ENCODE results near the gene NR2C2AP. TPM values are rescaled to one million over a fixed set of nuclear protein-coding genes. Genes with fewer than 3 reads are reported as not detected.

The NR2C2AP gene
- total RNA-seq, 1 donor from 2014 or later: 16.5 TPM

DNA sequence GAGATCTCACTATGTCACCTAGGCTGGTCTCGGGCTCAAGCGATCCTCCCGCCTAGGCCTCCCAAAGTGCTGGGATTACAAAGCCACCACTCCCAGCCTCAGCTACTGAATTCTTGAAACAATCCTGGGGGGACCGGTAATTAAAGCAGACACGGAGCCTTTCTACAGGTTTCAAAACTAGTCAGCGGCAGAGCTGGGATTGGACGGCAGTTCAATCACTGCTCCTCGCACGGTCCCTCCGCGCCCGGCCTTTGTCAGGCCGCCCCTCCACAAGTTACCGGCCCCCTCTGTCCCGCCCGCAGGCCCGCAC, 11.5 kb downstream of the NR2C2AP start:
- no peaks in the 10 kb centered on the region for H3K27me3 ChIP-seq
- H3K27ac ChIP-seq: peak overlapping the region; percentile 97 to 99
- H3K4me1 ChIP-seq: peaks cover 26 to 33% of the 10 kb centered on the region in 2 donors
- TF ChIP-seq, protein P1, sequence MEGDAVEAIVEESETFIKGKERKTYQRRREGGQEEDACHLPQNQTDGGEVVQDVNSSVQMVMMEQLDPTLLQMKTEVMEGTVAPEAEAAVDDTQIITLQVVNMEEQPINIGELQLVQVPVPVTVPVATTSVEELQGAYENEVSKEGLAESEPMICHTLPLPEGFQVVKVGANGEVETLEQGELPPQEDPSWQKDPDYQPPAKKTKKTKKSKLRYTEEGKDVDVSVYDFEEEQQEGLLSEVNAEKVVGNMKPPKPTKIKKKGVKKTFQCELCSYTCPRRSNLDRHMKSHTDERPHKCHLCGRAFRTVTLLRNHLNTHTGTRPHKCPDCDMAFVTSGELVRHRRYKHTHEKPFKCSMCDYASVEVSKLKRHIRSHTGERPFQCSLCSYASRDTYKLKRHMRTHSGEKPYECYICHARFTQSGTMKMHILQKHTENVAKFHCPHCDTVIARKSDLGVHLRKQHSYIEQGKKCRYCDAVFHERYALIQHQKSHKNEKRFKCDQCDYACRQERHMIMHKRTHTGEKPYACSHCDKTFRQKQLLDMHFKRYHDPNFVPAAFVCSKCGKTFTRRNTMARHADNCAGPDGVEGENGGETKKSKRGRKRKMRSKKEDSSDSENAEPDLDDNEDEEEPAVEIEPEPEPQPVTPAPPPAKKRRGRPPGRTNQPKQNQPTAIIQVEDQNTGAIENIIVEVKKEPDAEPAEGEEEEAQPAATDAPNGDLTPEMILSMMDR (IDR thresholded peaks at IDR 0.05): no peak
- intact Hi-C loops (cut with DNase I): loop anchor here (1.0 to 10.0 kb wide), 7 partner anchors 12 to 323 kb away; partner anchors contain the start of genes GATAD2A, MAU2, NDUFA13 and NR2C2AP
- peaks cover 1 to 2% of the 10 kb centered on the region in 2 donors for H3K36me3 ChIP-seq
- H3K4me3 ChIP-seq: peak overlapping the region; percentile 86 to 93
- no peaks in the 10 kb centered on the region for H3K9me3 ChIP-seq
- no peak for DNase-seq (ENCODE audit: low spot score in 2 of 2)

DNA sequence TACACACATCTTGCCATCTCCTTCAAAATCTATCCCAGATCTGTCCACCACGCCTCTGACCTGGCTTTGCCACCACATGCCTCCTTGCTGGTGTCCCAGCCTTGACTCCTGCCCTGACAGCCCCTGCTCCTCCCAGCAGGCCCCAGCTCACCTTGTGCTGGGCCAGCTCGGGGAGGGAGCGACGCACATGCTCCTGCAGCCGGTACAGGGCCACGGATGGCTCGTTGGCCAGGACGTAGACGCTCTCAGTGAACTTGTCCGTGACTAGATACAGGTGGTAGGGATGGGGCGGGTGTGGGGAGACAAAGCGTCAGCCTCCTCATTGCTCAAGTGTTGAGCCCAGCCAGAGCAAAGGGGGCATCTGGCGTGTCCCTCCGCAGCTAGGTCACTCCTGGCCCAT, 16.5 kb downstream of the NR2C2AP start:
- intact Hi-C loops (cut with DNase I): no loop called here

DNA sequence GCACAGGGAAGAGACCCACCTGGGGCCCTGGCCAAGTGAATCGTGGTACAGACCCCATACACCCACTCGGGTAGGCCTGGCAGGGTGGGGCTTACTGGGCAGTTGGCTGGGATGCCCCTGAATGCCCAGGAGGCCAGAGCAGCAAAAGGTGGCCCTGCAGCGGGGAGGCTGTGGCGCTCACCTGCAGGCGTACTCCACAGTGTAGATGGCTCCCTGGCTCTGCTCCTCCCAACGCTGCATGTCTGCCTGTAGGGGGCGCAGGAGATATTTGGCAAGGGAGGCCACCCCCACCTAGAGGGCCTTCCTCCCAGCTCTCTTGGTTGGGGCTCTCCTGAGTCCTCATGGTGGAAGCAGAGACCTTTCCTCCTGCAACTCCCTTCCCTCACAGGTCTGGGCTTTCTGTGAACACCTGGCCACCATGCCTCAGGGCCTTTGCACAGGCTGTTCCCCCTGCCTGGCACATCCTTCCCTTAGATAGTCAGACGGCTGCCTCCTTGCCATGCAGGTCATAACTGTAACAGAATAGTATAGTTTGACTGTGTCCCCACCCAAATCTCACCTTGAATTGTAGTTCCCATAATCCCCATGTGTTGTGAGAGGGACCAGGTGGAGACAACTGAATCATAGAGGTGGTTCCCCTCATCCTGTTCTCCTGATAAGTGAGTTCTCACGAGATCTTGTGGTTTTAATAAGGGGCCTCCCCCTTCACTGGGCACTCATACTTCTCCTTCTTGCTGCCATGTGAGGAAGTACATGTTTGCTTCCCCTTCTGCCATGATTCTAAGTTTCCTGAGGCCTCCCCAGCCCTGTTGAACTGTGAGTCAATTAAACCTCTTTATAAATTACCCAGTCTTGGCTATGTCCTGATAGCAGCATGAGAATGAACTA, 17.1 kb downstream of the NR2C2AP start:
- intact Hi-C loops (cut with DNase I): no loop called here
- Histone ChIP-seq H3K4me3 (no peak overlapping the region), H3K27ac (no peak overlapping the region), H3K36me3 (peaks cover 0 to 34% of the 10 kb centered on the region in 2 donors), H3K9me3 (no peaks in the 10 kb centered on the region), H3K27me3 (no peaks in the 10 kb centered on the region), H3K4me1 (peaks cover 11 to 19% of the 10 kb centered on the region in 2 donors)
- DNase-seq (ENCODE audit: low spot score in 2 of 2): no peak
- TF ChIP-seq, protein P1 (IDR thresholded peaks at IDR 0.05): peak in 1 of 3 experiments; percentile 49

More for the DNA sequence above, 16.5 kb downstream of the NR2C2AP start:
- no peaks in the 10 kb centered on the region for H3K27me3 ChIP-seq
- no peak overlapping the region for H3K4me3 ChIP-seq
- peaks cover 18 to 20% of the 10 kb centered on the region in 2 donors for H3K4me1 ChIP-seq
- no peaks in the 10 kb centered on the region for H3K9me3 ChIP-seq
- DNase-seq (ENCODE audit: low spot score in 2 of 2): no peak
- TF ChIP-seq, protein P1 (IDR thresholded peaks at IDR 0.05): no peak
- no peak overlapping the region for H3K27ac ChIP-seq
- peaks cover 0 to 28% of the 10 kb centered on the region in 2 donors for H3K36me3 ChIP-seq

DNA sequence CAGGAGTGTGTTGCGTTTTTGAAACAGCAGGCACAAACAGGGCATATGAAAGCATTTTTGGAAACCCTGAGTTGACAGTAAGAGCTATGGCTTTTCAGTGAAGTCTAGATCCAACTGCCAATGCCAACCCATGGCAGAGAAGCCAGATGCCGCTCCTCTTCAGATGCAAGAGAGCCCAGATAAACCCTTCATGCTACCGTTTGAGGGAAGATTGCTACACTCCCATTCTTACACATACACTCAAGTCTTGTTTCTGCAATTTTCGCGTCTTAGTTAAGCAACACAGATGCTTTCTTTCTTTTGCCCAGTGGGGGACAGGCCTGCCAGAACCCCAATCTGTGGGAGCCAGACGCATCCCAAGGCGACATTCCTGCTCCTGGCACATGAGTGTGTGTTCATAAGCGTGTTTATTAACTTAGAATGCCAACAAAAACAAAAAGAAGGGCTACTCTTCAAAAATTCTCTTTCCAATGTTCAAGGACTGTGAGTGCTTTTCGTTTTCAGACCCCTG, 21.7 kb downstream of the NR2C2AP start:
- intact Hi-C loops (cut with DNase I): no loop called here
- TF ChIP-seq, protein P1 (IDR thresholded peaks at IDR 0.05): no peak
- H3K9me3 ChIP-seq: no peaks in the 10 kb centered on the region
- DNase-seq (ENCODE audit: low spot score in 2 of 2): no peak
- no peaks in the 10 kb centered on the region for H3K4me1 ChIP-seq
- H3K27me3 ChIP-seq: no peaks in the 10 kb centered on the region
- H3K36me3 ChIP-seq: peaks cover 16 to 62% of the 10 kb centered on the region in 2 donors
- H3K4me3 ChIP-seq: no peak overlapping the region
- no peak overlapping the region for H3K27ac ChIP-seq

DNA sequence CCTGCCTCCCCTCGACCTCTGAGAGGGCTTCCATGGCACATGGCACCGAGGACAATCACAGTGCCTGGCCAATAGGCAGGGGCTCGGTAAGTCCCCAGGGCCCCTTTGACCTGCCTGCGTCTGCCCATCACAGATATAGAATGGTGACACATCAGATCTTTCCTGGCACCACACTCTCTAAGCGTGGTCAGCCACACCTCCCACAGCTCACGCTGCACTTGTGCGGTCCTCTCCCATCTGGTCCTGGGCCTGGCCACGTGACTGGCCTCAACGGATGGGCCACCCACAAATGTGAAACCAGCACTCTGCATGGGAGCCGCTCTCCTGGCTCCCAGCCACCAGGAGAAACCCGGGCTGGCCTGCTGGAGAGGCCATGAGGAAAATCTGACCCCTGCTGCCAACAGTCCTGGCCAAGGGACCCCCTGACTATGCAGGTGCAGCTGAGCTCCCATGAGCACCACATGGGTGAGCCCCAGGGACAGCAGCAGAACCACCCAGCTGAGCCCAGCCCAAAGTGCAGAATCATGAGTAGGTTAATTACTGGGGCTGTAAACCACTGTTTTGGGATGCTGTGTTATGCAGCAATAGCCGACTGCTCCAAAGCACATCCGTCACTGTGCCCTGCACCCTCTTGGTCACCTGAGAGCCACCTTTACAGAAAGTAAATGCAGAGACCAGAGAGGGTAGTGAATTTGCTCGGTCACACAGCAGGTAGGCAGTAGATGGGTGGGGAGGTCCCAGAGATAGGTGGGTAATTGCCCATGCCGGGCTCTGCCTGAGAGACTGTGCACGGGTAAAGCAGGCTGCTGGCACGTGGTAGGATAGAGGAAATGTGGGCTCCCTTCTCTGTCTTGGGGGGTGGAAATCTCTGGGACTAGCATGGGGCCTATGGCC, 23.4 kb downstream of the NR2C2AP start:
- Histone ChIP-seq H3K27me3 (no peaks in the 10 kb centered on the region), H3K36me3 (peaks cover 16 to 61% of the 10 kb centered on the region in 2 donors), H3K4me3 (no peak overlapping the region), H3K4me1 (no peaks in the 10 kb centered on the region), H3K27ac (no peak overlapping the region), H3K9me3 (no peaks in the 10 kb centered on the region)
- intact Hi-C loops (cut with DNase I): no loop called here
- no peak for DNase-seq (ENCODE audit: low spot score in 2 of 2)
- TF ChIP-seq, protein P1 (IDR thresholded peaks at IDR 0.05): no peak
